Neural crest cell (in vitro differentiated cells): ENCODE results near the gene SAFB2. TPM values are rescaled to one million over a fixed set of nuclear protein-coding genes. Genes with fewer than 3 reads are reported as not detected.

Experiments
- DNase-seq: peaks from one replicate; pipeline ENCODE4 v3.0.0; 2021; ENCODE audit warnings: low read depth, mixed read lengths, low spot score
- H3K27ac Mint-ChIP-seq: one replicate; pipeline ENCODE4 v1.8.0; 2021; ENCODE audit warnings: mild to moderate bottlenecking, mixed read lengths; ENCODE audit not compliant: unreplicated experiment
- H3K27me3 Mint-ChIP-seq: 2 replicates; pipeline ENCODE4 v1.8.0; 2021; ENCODE audit warnings: low read depth, mild to moderate bottlenecking, mixed read lengths
- H3K36me3 Mint-ChIP-seq: 2 replicates; pipeline ENCODE4 v1.8.0; 2021; ENCODE audit warnings: low read depth, mild to moderate bottlenecking, mixed read lengths
- H3K4me1 Mint-ChIP-seq: 2 replicates; pipeline ENCODE4 v1.8.0; 2021; ENCODE audit warnings: mixed read lengths
- H3K4me3 Mint-ChIP-seq: one replicate; pipeline ENCODE4 v1.8.0; 2021; ENCODE audit warnings: mild to moderate bottlenecking, mixed read lengths
- H3K9me3 Mint-ChIP-seq: 2 replicates; pipeline ENCODE4 v1.8.0; 2021; ENCODE audit warnings: mixed read lengths
- CTCF ChIP-seq: fragments of 200-600 bp; sonication (generic); conservative IDR thresholded peaks from 2 replicates; pipeline ENCODE4 v1.5.0; 2021; ENCODE audit warnings: antibody characterized with exemption, mild to moderate bottlenecking
- total RNA-seq: library from RNA; stranded (reverse); gene quantifications from 2 replicates; pipeline ENCODE4 v1.2.1, GENCODE V29; 2021

Gene SAFB2
- total RNA-seq, 1 donor from 2014 or later, result 103 TPM

GRCh38 chr19:5554828-5555227 lies 67.7 kb downstream of the SAFB2 start:
- no peaks in the 10 kb centered on the region for H3K9me3 Mint-ChIP-seq
- H3K27me3 Mint-ChIP-seq, result peaks cover 9% of the 10 kb centered on the region
- no peak overlapping the region for H3K27ac Mint-ChIP-seq
- no peak for TF ChIP-seq CTCF
- no peaks in the 10 kb centered on the region for H3K36me3 Mint-ChIP-seq
- H3K4me3 Mint-ChIP-seq, result no peak overlapping the region
- DNase-seq, result no peak
- peaks cover 3% of the 10 kb centered on the region for H3K4me1 Mint-ChIP-seq

GRCh38 chr19:5553892-5554291 lies 68.7 kb downstream of the SAFB2 start:
- peaks cover 3% of the 10 kb centered on the region for H3K4me1 Mint-ChIP-seq
- H3K27me3 Mint-ChIP-seq, result peaks cover 12% of the 10 kb centered on the region
- H3K9me3 Mint-ChIP-seq, result no peaks in the 10 kb centered on the region
- TF ChIP-seq CTCF, result no peak
- H3K36me3 Mint-ChIP-seq, result no peaks in the 10 kb centered on the region
- H3K27ac Mint-ChIP-seq, result no peak overlapping the region
- no peak overlapping the region for H3K4me3 Mint-ChIP-seq
- no peak for DNase-seq

- peaks cover 17% of the 10 kb centered on the region for H3K27me3 Mint-ChIP-seq
- no peak for DNase-seq
- H3K36me3 Mint-ChIP-seq, result no peaks in the 10 kb centered on the region
- H3K4me1 Mint-ChIP-seq, result peaks cover 3% of the 10 kb centered on the region
- peak; percentile 72 for TF ChIP-seq CTCF
- H3K9me3 Mint-ChIP-seq, result no peaks in the 10 kb centered on the region
- no peak overlapping the region for H3K4me3 Mint-ChIP-seq
- H3K27ac Mint-ChIP-seq, result no peak overlapping the region
Observed at GRCh38 chr19:5547881-5548280, 74.7 kb downstream of the SAFB2 start.

- no peak overlapping the region for H3K27ac Mint-ChIP-seq
- no peak for TF ChIP-seq CTCF
- no peaks in the 10 kb centered on the region for H3K9me3 Mint-ChIP-seq
- H3K4me1 Mint-ChIP-seq, result peaks cover 3% of the 10 kb centered on the region
- H3K4me3 Mint-ChIP-seq, result no peak overlapping the region
- peaks cover 11% of the 10 kb centered on the region for H3K27me3 Mint-ChIP-seq
- no peaks in the 10 kb centered on the region for H3K36me3 Mint-ChIP-seq
- no peak for DNase-seq
Observed at GRCh38 chr19:5545984-5546383, 76.6 kb downstream of the SAFB2 start.

GRCh38 chr19:5545051-5545450 lies 77.5 kb downstream of the SAFB2 start:
- no peak for TF ChIP-seq CTCF
- no peak overlapping the region for H3K27ac Mint-ChIP-seq
- H3K4me1 Mint-ChIP-seq, result peaks cover 3% of the 10 kb centered on the region
- no peaks in the 10 kb centered on the region for H3K36me3 Mint-ChIP-seq
- H3K27me3 Mint-ChIP-seq, result peaks cover 9% of the 10 kb centered on the region
- DNase-seq, result no peak
- no peak overlapping the region for H3K4me3 Mint-ChIP-seq
- H3K9me3 Mint-ChIP-seq, result no peaks in the 10 kb centered on the region

- Mint-ChIP-seq H3K4me3 (no peak overlapping the region), H3K9me3 (no peaks in the 10 kb centered on the region), H3K4me1 (peaks cover 19% of the 10 kb centered on the region), H3K27ac (peak overlapping the region; percentile 87), H3K36me3 (no peaks in the 10 kb centered on the region), H3K27me3 (peaks cover 5% of the 10 kb centered on the region)
- DNase-seq, result no peak
- TF ChIP-seq CTCF, result no peak
Observed at GRCh38 chr19:5542665-5543064, 79.9 kb downstream of the SAFB2 start.
